LHCN-M2 (cell line): Measurements from ENCODE around the gene TMED5. TPM values are rescaled to one million over a fixed set of nuclear protein-coding genes. Genes with fewer than 3 reads are reported as not detected.
"Not testable (repeated sequence)": the region's sequence is repeated elsewhere in the genome, so short reads cannot be mapped to it uniquely, and the experiment has no call there.

Experiments
- DNase-seq: peaks from one replicate; pipeline ENCODE4 v3.0.0-alpha.2; 2012; ENCODE audit warnings: low read depth
- polyA plus RNA-seq: library from polyadenylated mRNA; unstranded; fragments of >200 nt; gene quantifications from one replicate; pipeline ENCODE4 v1.2.1, GENCODE V29; 2012; ENCODE audit warnings: missing spikeins
- total RNA-seq: library from RNA; depleted of rRNA; stranded (reverse); fragments of >200 nt; gene quantifications from 2 replicates; pipeline ENCODE4 v1.2.3, GENCODE V29; 2014; rRNA removed

The TMED5 gene
- total RNA-seq, result 56.1 and 68.7 TPM in 2 replicates
- 19.6 TPM for polyA plus RNA-seq

DNA sequence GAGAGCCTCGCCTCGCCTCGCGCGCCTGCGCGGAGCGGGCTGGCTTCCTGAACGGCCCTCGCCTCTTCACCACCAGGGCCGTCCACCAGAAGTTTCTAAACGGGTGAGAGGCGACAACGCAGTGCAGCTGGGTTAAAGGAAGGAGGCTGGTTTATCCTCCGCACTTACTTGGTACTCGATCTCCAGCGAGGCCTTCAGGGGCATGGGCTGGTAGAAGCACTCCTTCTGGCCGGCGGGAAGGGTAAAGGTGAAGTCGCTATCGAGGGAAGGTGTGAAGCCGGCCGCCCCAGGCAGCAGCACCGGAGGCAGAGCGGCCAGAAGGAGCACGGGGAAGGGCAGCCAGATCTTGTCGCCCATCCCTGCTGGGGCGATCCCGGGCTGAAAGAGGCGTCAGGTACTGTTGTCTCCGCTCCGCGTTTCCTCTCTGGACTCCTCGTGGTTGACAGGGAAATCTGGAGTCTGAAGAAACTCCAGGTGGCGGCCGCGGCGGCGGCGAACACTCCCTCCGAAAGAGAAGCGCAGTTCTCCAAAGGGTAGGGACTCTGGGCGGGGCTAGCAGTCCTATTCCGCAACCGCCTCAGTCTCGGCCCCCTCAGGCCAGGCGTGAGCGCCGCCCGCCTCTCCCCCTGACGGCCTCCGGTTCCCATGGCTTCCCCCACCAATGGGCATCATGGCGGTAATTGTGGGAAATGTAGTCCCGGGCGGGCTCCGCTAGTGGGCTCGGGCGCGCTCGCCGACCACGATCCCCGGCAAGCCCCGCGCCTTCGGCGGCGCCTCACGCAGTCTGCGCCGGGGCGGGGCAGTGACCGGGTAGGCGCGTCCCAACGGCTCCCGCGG is at the start of gene TMED5:
TSS of gene TMED5 (minus strand) at position 528 of the 837 bp plus-strand sequence. CDS start at position 357, 171 bp downstream.
- peak; percentile 98 for DNase-seq

DNA sequence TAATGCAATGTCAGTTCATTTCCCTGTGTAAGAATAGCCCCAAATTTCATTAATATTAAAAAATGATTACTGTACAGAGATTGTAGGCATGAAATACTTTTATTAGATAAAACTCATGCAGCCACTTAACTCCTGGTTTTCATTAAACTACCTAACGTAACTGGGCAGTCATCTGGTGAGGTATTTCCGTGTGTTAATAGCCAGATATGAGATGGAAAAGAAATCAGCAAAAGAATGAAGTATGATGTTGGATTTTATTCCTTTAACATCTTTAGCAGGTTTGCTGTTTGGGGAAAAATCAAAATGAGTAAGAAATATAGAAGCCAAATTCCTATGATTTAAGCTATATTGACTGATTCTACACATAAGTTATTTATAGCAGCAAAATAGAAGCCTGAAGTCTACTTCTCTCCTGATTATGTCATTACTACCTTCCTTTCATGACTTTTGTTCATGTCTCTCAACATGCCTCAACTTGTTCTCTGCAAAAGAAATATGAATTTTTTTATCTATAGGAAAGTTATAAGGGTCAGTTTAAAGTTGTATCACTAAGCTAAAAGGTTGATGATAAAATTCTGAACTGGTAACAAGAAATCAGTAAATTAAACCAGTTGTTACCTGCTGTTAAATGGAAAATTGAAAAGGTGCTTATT is 42.9 kb upstream of the TMED5 start:
- DNase-seq, result no peak

DNA sequence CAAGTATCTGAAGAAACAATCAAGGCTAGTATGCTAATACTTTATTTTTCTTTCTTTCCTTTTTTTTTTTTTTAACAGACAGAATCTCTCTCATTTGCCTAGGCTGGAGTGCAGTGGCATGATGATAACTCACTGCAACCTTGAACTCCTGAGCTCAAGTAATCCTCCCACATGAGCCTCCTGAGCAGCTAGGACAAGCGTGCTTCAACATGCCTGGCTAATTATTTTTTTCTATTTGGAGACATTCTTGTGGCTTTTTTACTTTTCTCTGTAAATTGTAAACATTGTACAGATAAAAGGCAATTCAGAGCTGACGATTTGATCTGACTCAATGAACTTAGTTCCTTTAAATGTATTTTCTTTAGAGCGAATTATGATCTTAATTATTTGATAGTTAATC is 41.7 kb upstream of the TMED5 start:
- DNase-seq, result no peak

DNA sequence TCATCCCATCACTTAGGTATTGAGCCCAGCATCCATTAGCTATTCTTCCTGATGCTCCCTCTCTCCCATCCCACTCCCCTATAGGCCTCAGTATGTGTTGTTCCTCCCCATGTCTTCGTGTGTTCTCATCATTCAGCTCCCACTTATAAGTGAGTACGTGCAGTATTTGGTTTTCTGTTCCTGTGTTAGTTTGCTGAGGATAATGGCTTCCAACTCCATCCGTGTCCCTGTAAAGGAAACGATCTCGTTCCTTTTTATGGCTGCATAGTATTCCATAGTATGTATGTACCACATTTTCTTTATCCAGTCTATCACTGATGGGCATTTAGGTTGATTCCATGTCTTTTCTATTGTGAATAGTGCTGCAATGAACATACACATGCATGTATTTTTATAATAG is 40.5 kb upstream of the TMED5 start:
- not testable (repeated sequence) for DNase-seq

DNA sequence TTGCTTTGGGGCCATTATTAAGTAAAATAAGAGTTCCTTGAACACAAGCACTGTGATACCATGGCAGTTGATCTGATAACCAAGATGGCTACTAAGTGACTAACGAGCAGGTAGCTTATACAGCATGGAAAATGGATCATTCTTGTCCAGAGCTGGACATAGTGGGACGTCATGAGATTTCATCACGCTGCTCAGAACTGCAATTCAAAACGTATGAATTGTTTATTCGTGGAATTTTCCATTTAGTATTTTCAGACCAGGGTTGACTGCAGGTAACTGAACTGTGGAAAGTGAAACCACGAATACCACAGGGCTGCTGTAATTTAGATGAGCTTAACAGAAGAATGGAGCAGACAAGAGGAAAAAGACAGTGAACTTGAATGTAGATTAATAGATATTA is 39.2 kb upstream of the TMED5 start:
- no peak for DNase-seq

DNA sequence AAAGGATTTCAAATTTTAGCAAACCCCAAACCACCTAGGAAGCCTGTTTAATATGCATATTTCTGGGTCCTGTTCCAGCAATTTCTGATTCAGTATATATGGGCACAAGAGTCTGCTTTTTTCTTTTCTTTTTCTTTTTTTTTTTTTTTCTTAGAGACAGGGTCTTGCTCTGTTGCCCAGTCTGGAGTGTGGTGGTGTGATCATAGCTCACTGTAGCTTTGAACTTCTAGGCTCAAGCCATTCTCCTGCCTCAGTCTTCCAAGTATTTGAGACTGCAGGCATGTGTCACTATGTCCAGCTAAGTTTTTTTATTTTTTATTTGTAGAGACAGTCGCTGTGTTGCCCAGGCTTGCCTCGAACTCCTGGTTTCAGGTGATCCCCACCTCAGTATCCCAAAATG is 35.1 kb upstream of the TMED5 start:
- no peak for DNase-seq

DNA sequence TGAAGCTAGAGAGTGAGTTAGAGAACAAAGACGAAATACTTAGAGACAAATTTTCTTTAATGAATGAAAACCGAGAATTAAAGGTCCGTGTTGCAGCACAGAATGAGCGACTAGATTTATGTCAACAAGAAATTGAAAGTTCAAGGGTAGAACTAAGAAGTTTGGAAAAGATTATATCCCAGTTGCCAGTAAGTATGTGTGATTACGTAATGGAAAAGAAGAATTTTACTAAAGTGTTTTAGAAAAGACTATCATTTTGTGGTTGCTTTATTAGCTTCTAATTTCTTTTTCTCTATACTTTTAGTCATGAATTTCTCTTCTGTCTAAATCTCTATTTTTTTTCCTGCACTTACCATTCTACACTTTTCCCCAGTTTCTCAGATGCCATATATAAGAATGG is 27.0 kb upstream of the TMED5 start:
- no peak for DNase-seq

DNA sequence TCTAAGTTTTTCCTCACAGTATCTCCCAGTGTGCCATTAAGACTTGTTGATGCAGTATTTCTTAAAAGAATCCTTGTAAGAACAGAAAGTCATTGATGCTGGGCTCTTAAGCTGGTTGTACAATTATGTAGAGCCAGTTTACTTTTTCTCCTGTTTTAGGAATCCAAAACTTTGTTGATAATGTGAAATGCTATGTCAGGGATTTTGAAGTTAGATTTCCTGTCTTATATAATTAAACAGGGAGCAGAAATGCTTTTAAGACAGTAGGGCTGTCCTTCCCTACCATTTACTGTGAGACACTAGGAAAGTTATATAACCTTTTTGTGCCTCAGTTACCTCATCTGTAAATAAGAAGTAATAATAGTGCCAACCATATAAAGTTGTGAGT is 26.3 kb upstream of the TMED5 start:
- no peak for DNase-seq

DNA sequence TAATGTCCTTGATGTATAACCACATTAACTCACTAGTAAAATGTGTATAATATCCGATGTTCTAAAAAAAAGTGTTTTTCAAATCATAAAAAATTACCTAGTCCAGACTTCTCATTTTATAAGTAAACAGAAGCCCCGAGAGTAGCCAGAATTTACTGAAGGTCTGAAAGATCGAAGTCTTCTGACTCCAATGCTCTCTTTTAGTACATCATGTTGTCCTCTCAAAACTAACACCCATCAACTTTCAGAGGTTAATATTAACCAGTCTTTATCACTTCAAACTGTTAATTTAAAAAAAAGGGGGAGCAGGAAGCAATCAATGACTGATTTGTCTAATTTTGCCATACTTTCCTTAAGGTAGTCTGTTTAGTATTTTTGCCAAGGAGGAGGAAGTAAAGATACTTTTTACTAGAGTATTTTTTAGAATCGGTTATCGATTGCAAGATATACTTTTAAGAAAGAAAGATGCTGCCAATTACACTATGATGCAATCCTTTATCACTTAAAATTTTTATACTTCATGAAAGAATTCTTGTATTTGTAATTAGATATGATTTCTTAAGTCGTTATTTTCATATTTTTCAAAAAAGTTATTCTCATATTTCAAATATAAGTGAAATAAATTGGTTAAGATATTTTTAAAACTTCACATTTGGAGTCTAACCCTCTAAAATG is 25.8 kb upstream of the TMED5 start:
- DNase-seq, result no peak

DNA sequence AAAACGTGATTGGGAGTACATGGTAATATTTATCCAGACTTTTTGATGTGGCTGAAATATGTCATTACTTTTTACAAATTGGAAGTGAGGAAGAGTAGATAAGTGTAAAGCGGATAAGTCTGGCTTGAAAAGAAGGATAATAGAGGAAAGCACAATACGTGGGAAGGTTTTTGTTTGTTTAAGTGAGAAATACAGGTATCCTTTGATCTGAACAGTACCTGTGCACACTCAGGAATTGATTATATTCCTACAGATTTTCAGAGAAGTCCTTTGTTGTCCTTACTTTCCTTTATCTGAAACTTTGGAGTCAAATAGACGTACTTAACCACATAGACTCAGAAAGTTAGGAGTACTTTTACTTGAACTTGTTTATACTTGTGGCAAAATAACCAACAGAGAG is 20.5 kb upstream of the TMED5 start:
- DNase-seq, result no peak

DNA sequence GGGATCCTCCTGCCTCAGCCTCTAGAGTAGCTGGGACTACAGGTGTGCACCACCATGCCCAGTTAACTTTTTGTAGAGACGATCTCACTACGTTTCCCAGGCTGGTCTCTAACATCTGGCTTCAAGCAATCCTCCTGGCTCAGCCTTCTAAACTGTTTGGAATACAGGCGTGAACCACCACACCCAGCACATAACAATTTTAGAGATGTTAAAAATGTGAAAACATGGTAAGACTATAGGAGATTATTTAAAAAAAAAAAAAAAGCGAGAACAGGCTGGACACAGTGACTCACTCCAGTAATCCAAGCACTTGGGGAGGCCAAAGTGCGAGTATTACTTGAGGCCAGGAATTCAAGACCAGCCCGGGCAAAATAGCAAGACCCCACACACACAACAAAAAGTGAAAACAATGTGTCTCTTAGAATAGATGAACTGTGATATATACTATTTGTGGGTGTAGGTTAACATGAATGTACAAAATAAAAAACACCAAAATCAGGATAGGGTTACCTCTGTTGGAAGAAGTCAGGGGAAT is 19.9 kb upstream of the TMED5 start:
- no peak for DNase-seq

DNA sequence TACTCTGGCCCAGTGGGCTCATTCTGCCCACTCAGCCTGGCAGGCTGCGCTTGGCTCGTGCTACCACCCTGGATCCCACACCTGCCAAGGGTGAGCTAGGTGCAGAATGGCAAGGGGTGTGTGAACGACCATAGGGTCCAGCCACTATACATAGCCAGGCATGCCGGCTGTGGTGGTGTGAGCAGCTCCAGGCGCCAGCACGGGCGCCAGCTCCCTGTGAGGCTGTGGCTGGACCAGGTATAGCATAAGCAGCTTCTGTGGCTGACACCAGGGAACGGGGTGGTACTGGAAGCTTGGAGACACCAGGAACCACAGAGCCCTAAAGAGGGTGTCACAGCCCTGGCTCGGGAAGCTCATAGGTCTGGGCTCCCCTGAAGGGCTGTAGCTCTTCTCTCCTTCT is 18.9 kb upstream of the TMED5 start:
- no peak for DNase-seq

DNA sequence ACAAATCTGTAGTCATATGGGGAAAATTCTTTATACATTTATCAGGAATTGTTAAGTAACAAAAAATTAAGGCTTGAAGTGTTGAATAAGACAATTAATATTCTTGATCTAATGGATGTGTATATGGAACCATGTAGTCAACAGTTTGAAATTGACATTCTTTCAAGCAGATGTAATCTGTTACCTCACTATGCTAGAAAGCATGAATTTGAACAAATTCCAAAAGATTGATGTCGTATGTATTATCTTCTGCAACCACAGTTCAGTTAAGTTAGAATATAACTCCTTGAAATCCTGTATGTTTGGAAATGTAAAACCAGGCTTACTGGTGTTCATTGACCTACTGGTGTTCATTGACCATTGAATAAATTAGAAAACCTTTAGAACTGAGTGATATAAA is 16.4 kb upstream of the TMED5 start:
- DNase-seq, result no peak

DNA sequence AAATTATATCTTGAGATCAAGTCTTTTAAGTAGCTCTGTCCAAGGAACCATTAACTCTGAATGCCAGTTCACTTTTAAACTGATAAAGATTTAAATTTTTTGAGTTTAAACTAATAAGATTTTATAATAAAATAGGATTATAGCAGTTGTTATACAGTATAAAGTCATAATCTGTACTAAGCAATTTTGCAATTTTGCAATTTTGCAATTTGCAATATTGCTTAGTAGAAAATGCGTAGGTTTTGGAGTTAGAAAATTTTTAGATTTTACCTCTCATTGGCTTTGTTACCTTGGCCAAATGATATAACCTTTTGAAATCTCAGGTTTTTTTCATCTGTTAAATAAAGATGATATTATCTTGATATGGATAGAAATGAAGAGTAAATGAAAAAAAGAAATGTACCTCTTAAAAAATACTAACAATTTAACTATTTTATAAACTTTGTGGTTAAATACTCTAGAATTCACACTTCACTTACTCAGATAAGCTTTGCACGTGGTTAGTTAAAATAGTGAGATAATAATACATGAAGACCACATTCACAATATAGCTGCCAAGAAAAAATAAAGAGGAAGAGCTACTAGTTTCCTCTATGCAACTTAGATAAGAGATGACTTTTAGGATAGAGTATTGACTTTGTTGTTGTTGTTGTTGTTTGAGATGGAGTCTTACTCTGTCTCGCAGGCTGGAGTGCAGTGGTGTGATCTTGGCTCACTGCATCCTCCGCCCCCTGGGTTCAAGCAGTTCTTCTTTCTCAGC is 14.2 kb upstream of the TMED5 start:
- DNase-seq, result no peak

DNA sequence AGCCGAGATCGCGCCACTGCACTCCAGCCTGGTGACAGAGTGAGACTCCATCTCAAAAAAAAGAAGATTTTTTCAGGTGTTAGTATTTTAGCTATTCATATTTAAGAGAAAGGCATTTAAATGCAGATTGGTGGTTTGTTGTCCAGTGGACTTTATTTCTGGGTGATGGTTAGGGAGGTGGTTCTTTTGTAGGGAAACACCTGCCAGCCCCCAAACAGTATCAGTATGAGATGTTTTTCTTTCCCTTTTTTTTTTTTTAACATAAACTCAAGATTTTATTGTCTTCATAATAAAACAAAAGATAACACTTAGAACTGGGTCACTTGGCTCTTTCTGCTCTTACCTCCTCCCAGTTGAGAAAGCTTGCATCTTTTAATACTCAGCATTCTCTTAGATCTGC is 10.2 kb upstream of the TMED5 start:
- DNase-seq, result no peak

DNA sequence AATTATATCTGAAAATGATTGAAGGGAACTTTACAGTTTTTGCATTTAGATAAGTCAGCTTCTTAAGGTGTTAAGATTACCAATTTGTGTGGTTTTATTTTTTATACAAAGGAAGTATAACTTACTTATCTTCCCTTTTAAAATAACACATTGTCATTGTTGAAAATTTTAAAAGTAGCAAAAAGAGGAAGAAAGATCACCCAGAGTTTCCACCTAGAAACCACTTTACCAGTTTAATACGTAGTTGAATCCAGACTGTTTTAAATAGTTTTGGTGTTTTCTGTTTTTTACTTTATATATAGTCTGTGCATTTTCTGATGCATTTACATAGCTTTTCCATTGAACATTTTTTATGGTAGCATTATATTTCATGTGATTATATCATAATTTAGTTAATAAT is 6.5 kb upstream of the TMED5 start:
- no peak for DNase-seq

DNA sequence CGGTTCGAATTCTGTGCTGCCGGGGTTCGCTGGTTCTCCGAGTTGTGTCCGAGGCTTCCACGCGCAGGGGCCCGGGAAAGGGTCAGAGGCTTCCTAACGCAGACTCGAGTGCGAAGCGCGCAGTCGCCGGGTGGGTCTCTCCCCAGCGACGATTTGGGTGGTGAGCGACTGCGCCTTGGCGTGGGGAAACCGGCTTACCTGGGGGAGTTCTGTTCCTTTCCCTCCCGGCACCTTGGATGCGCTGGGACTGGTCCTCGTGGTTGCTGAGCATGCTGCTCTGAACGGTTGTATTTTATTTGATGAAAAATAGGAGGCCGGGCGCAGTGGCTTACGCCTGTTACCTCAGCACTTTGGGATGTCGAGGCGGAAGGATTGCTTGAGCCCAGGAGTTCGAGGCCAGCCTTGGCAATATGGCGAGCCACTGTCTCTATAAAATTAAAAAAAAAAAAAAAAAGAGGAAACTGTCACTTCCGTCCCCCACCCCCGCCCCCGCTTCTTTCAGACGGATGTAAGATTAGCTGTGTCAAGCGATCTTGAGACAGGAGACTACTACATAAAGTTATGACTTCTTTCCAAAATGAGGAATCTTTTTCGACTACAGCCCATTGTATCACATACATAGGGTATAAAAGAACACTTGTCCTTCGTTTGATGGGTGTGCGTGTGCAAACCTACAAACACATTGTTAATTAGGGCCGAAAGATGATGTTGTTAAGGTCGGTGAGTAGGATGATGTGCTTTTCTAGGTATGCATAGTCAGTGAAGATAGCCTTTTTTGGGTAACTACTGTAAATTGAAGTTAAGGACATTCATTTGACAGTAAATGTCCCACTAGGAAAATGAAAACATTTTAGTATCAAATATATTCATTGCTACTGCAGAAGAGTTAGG is 755 bp upstream of the TMED5 start, which contains the start of gene CCDC18:
TSS of gene CCDC18 (plus strand) at position 2 of the 891 bp plus-strand sequence. CDS start 2,638 bp downstream, outside the sequence.
- DNase-seq, result peak; percentile 49

DNA sequence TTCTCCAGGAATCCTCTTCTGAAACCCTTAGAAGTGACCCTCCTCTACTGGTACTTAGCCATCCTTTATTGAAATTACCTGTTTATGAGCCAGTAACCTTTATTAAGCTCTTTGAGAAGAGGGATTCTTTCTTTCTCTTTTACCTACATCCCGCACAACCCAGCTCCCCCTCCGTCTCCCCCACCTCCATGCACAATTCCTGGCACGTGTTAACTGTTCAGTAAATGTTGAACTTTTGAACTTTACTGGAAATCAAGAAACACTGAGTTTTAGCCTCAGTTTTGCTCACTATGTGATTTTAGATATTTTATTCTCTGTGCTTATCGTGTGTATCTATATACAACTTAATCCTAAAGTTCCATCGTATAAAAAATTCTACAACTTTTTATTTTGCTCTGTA is 1.8 kb downstream of the TMED5 start:
- no peak for DNase-seq

DNA sequence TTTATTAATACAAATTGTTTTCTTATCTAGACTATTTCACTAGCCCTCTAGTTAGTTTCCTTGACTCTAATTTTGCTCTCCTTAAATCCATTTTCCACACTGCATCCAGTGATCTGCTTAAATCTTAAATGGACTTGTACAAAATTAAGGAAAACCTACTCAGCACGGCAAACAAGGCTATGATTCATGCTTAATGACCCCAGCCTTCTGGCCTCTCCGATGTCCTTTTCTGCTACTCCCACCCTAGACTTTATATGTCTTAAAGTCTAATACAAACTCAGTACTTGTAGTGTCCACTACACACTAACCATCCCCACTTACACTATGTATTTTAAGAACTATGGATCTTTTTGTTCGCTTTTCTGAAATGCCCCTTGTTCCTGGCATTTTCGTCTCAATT is 2.2 kb downstream of the TMED5 start:
- DNase-seq, result peak; percentile 34

DNA sequence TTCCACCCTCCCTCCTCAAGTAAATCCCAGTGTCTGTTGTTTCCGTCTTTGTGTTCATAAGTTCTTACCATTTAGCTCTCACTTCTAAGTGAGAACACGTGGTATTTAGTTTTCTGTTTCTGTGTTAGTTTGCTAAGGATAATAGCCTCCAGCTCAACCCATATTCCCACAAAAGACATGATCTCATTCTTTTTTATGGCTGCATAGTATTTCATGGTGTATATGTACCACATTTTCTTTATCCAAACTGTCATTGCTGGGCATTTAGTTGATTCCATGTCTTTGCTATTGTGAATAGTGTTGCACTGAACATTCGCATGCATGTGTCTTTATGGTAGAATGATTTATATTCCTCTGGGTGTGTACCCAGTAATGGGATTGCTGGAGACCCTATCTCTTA is 5.6 kb downstream of the TMED5 start:
- DNase-seq, result not testable (repeated sequence)
